MM.1S (cell line): Measurements from ENCODE around the gene KIAA1217.

ENCODE experiments used
- EZH2 ChIP-seq: fragments of 300-600 bp; sonication (generic); optimal IDR thresholded peaks from 2 replicates; pipeline ENCODE3; 2017; ENCODE audit warnings: low read depth, mild to moderate bottlenecking, antibody characterized with exemption, low read length, mixed read lengths
- EZH2phosphoT487 ChIP-seq: fragments of 300-600 bp; sonication (generic); IDR thresholded peaks from 2 replicates; pipeline ENCODE4 v1.6.1; 2018; ENCODE audit warnings: antibody characterized with exemption, low read length
- TF ChIP-seq, protein P1 (sequence below): fragments of 300-600 bp; sonication (generic); IDR thresholded peaks from 2 replicates; pipeline ENCODE4 v1.5.1; 2016; ENCODE audit warnings: antibody characterized with exemption, low read length, mixed read lengths

DNA sequence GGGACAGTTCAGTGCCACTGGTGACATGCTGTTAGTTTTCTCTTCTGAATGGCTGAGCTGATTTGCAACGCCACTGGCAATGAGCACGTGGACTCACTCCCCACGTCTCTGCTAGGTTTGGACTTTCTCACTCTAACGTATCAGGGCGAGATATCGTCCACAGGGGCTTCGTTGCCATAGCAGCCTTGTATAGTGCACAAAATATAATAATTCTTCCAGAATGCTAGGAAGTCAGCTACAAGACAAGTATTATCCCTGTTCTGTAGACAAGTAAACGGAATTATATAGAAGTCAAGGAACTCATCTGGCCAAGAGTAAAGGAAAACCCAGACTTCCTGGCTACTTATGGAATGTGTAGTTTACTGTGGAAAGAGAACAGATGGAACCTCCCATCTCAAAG, 288.0 kb downstream of the KIAA1217 start:
- TF ChIP-seq, protein P1, sequence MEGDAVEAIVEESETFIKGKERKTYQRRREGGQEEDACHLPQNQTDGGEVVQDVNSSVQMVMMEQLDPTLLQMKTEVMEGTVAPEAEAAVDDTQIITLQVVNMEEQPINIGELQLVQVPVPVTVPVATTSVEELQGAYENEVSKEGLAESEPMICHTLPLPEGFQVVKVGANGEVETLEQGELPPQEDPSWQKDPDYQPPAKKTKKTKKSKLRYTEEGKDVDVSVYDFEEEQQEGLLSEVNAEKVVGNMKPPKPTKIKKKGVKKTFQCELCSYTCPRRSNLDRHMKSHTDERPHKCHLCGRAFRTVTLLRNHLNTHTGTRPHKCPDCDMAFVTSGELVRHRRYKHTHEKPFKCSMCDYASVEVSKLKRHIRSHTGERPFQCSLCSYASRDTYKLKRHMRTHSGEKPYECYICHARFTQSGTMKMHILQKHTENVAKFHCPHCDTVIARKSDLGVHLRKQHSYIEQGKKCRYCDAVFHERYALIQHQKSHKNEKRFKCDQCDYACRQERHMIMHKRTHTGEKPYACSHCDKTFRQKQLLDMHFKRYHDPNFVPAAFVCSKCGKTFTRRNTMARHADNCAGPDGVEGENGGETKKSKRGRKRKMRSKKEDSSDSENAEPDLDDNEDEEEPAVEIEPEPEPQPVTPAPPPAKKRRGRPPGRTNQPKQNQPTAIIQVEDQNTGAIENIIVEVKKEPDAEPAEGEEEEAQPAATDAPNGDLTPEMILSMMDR, result no peak
- no peak for TF ChIP-seq EZH2
- no peak for TF ChIP-seq EZH2phosphoT487
